ENCODE results near the gene MAGED1.

GRCh38 chrX:51847463-51847862 is 46.0 kb upstream of the MAGED1 start:
- TF ChIP-seq CTCF (IDR thresholded peaks at IDR 0.05) = no peak
- no peak for TF ChIP-seq POLR2A (IDR thresholded peaks at IDR 0.05)
